K562 (cell line): ENCODE results near the gene RPUSD2. TPM values are rescaled to one million over a fixed set of nuclear protein-coding genes. Genes with fewer than 3 reads are reported as not detected.

Source experiments
- AFF1 ChIP-seq, 2 experiments: fragments of 450-650 bp; IDR thresholded peaks; 2 replicates each; pipeline ENCODE4 v1.6.1; 2018; ENCODE audit warnings: mild to moderate bottlenecking in 2 of 2, low read depth in 1 of 2; ENCODE audit not compliant: partially characterized antibody in 2 of 2
- PCBP1 ChIP-seq: fragments of 200-400 bp; formaldehyde crosslinking; IDR thresholded peaks from 2 replicates; pipeline ENCODE4 v1.6.1; 2018; ENCODE audit warnings: mild to moderate bottlenecking, low read depth, low read length; ENCODE audit not compliant: poor library complexity, severe bottlenecking
- ZNF398 ChIP-seq: fragments of 250-450 bp; sonication (Bioruptor Pico); IDR thresholded peaks from 2 replicates; pipeline ENCODE4 v1.8.0; 2021; ENCODE audit warnings: moderate library complexity, mild to moderate bottlenecking, inconsistent platforms
- polyA plus RNA-seq, 8 experiments: library from polyadenylated mRNA; depleted of rRNA in 4 of 8; stranded (reverse) in 5 of 8; unstranded in 3 of 8; fragments of >200 nt; fragmentation: Nextera tagmentation in 2 of 8; fragmentation: Illumina TruSeq in 1 of 8; extraction: Ambion mirVana in 2 of 8; extraction: Trizol in 1 of 8; gene quantifications; 2 replicates each; pipeline versions ENCODE4 v1.2.1 to v1.2.3, GENCODE V29; 2011 to 2014; ENCODE audit warnings: inconsistent platforms in 1 of 8, missing spikeins in 1 of 8
- total RNA-seq, 7 experiments: library from RNA; depleted of rRNA in 6 of 7; stranded (reverse); fragments of >200 nt in 6 of 7; fragmentation: Illumina TruSeq in 2 of 7; extraction: Trizol in 2 of 7; gene quantifications; 2 replicates each; pipeline versions ENCODE4 v1.2.1 to v1.2.3, GENCODE V29; 2011 to 2021; ENCODE audit warnings: low replicate concordance in 1 of 7

The RPUSD2 gene
- total and polyA plus RNA-seq, 9 of the 15 experiments (the other 6 are each of a cell fraction or from before 2014, with no cell fraction given), result 3.7 to 30.2 (median 14.3) TPM

- peak; percentile 26 for TF ChIP-seq PCBP1
- TF ChIP-seq ZNF398, result no peak
- TF ChIP-seq AFF1 (IDR thresholded peaks at IDR 0.05; ENCODE audit: low read depth in 1 of 2, partially characterized antibody in 2 of 2), result peak in 1 of 2 experiments; percentile 22
Observed at GRCh38 chr15:40569129-40569953, at the start of gene RPUSD2 (continued).
